ENCODE data around the gene ARFGAP2. TPM values are rescaled to one million over a fixed set of nuclear protein-coding genes. Genes with fewer than 3 reads are reported as not detected.

The ARFGAP2 gene
- total and polyA plus RNA-seq, 2 of the 8 experiments (the other 6 are each of a cell fraction or from before 2014, with no cell fraction given) = 50.2 to 64.0 TPM

GRCh38 chr11:47186076-47186699 is 9.5 kb upstream of the ARFGAP2 start, which contains the start of gene PACSIN3 (continued):
- TF ChIP-seq TAF7 (optimal IDR thresholded peaks at IDR 0.05; ENCODE audit: borderline replicate concordance, low read depth, low read length) = peak; percentile 18
- TF ChIP-seq GTF2F1 (IDR thresholded peaks at IDR 0.05; ENCODE audit: borderline replicate concordance, low read depth, low read length) = no peak
- no peak for TF ChIP-seq E2F6 (IDR thresholded peaks at IDR 0.05)
- no peak for TF ChIP-seq CHD1 (IDR thresholded peaks at IDR 0.05; ENCODE audit: low read depth, low read length)
- TF ChIP-seq KDM4A (IDR thresholded peaks at IDR 0.05; ENCODE audit: low read depth, low read length, severe bottlenecking) = peak; percentile 6
